A549 (cell line): ENCODE results near the gene SPPL2C. TPM values are rescaled to one million over a fixed set of nuclear protein-coding genes. Genes with fewer than 3 reads are reported as not detected.

Source experiments
- ATAC-seq, 2 experiments: fragments of 200-7000 bp in 1 of 2; fragments of >200 bp in 1 of 2; cut with Nextera tagmentation in 1 of 2; cut with Tn5 transposase in 1 of 2; 3 replicates each; pipeline versions ENCODE4 v1.8.0 to v1.9.1; 2018 to 2020; ENCODE audit warnings: mild to moderate bottlenecking in 1 of 2, moderate library complexity in 1 of 2
- CTCF ChIA-PET: fragments of 300-600 bp; sonication (Branson Sonifier 250); formaldehyde crosslinking; extraction: SDS; loops from one replicate; lab custom pipeline; 2021; ENCODE audit warnings: antibody characterized with exemption, inconsistent platforms; lab: Yijun Ruan, JAX
- POLR2A ChIA-PET: fragments of 350-600 bp; formaldehyde crosslinking; extraction: SDS; loops from one replicate; lab custom pipeline; 2021; ENCODE audit warnings: antibody characterized with exemption, inconsistent platforms; lab: Yijun Ruan, JAX
- DNase-seq, 2 experiments: peaks; one replicate each; pipeline versions ENCODE4 v3.0.0 to v3.0.0-alpha.2; 2011 to 2016; ENCODE audit warnings: low read depth in 1 of 2, low spot score in 1 of 2
- FAIRE-seq: peaks from 2 replicates; lab custom pipeline; 2011; peaks lifted over from hg19 to GRCh38; lab: Jason Lieb, UNC
- H3K27ac ChIP-seq, 2 experiments: fragments of >200 bp; sonication (Bioruptor Twin); formaldehyde crosslinking; 3 replicates each; pipeline ENCODE4 v1.5.1; 2016 to 2017
- H3K4me1 ChIP-seq: fragments of >200 bp; sonication (Bioruptor Twin); formaldehyde crosslinking; 3 replicates; pipeline ENCODE4 v1.6.1; 2016
- H3K4me2 ChIP-seq: fragments of >200 bp; sonication (Bioruptor Twin); formaldehyde crosslinking; 3 replicates; pipeline ENCODE4 v1.6.1; 2016
- H3K4me3 ChIP-seq: fragments of >200 bp; sonication (Bioruptor Twin); formaldehyde crosslinking; 3 replicates; pipeline ENCODE4 v1.5.1; 2016
- H3K9me3 ChIP-seq: fragments of >200 bp; sonication (Bioruptor Twin); formaldehyde crosslinking; 3 replicates; pipeline ENCODE4 v1.6.1; 2016
- ATOH8 ChIP-seq: fragments of 250-450 bp; sonication (Bioruptor Pico); IDR thresholded peaks from 2 replicates; pipeline ENCODE4 v1.5.0; 2020; ENCODE audit warnings: low read depth, mild to moderate bottlenecking, moderate library complexity
- BCL3 ChIP-seq: fragments of >200 bp; sonication (Bioruptor Twin); formaldehyde crosslinking; IDR thresholded peaks from 3 replicates; pipeline ENCODE4 v1.6.1; 2016
- E2F6 ChIP-seq: IDR thresholded peaks from 2 replicates; pipeline ENCODE4 v1.6.1; 2012; ENCODE audit warnings: low read depth, borderline replicate concordance
- ELK1 ChIP-seq: fragments of 150-350 bp; IDR thresholded peaks from 2 replicates; pipeline ENCODE4 v1.6.1; 2014; ENCODE audit warnings: low read depth, mild to moderate bottlenecking, low read length
- EP300 ChIP-seq, 2 experiments: fragments of >200 bp; sonication (Bioruptor Twin); formaldehyde crosslinking; IDR thresholded peaks; 2 replicates in 1 of 2; 3 replicates in 1 of 2; pipeline ENCODE4 v1.6.1; 2016 to 2017
- HOXA7 ChIP-seq: fragments of 250-450 bp; sonication (Bioruptor Pico); IDR thresholded peaks from 2 replicates; pipeline ENCODE4 v1.5.0; 2020; ENCODE audit warnings: mild to moderate bottlenecking, moderate library complexity
- HOXB5 ChIP-seq: fragments of 250-450 bp; sonication (Bioruptor Pico); IDR thresholded peaks from 2 replicates; pipeline ENCODE4 v1.5.0; 2020; ENCODE audit warnings: mild to moderate bottlenecking, moderate library complexity
- MAX ChIP-seq: IDR thresholded peaks from 2 replicates; pipeline ENCODE4 v1.6.1; 2012
- MYC ChIP-seq: IDR thresholded peaks from 2 replicates; pipeline ENCODE4 v1.6.1; 2012; ENCODE audit warnings: mild to moderate bottlenecking, inconsistent platforms, low read length, improper control_type of control experiment, borderline replicate concordance
- NR3C1 ChIP-seq: fragments of >200 bp; sonication (Bioruptor Twin); formaldehyde crosslinking; IDR thresholded peaks from 3 replicates; pipeline ENCODE4 v1.6.1; 2017
- PBX3 ChIP-seq: IDR thresholded peaks from 2 replicates; pipeline ENCODE4 v1.6.1; 2012
- RARB ChIP-seq: fragments of 250-450 bp; sonication (Bioruptor Pico); IDR thresholded peaks from 2 replicates; pipeline ENCODE4 v1.8.0; 2021; ENCODE audit warnings: mild to moderate bottlenecking, moderate library complexity
- REST ChIP-seq: fragments of 200-600 bp; sonication (generic); IDR thresholded peaks from 2 replicates; pipeline ENCODE4 v1.6.1; 2016; ENCODE audit warnings: antibody characterized with exemption, mild to moderate bottlenecking, moderate library complexity
- RNF2 ChIP-seq: fragments of 200-600 bp; sonication (generic); IDR thresholded peaks from 2 replicates; pipeline ENCODE4 v1.6.1; 2016; ENCODE audit warnings: low read depth, mild to moderate bottlenecking, antibody characterized with exemption, moderate library complexity, borderline replicate concordance
- SREBF2 ChIP-seq: fragments of 450-650 bp; IDR thresholded peaks from 2 replicates; pipeline ENCODE4 v1.6.1; 2014; ENCODE audit warnings: mild to moderate bottlenecking, moderate library complexity
- TP53 ChIP-seq: fragments of 250-450 bp; sonication (Bioruptor Pico); IDR thresholded peaks from 2 replicates; pipeline ENCODE4 v1.5.0; 2021; ENCODE audit warnings: mild to moderate bottlenecking, moderate library complexity
- ZNF302 ChIP-seq: fragments of 250-450 bp; sonication (Bioruptor Pico); IDR thresholded peaks from 2 replicates; pipeline ENCODE4 v1.9.0; 2021; ENCODE audit warnings: inconsistent platforms, mild to moderate bottlenecking, moderate library complexity
- ZSCAN20 ChIP-seq: fragments of 250-450 bp; sonication (Bioruptor Pico); IDR thresholded peaks from 2 replicates; pipeline ENCODE4 v1.8.0; 2022; ENCODE audit warnings: mild to moderate bottlenecking, moderate library complexity
- WGBS: methylation state at CpG from one replicate; pipeline ENCODE4 v1.1.6; 2017; ENCODE audit errors: missing lambda C conversion rate; 5-methylcytosine and 5-hydroxymethylcytosine counted together
- polyA plus RNA-seq, 4 experiments: library from polyadenylated mRNA; depleted of rRNA in 3 of 4; stranded (reverse); fragments of >200 nt; fragmentation: RNase III in 1 of 4; extraction: RNeasy Plus Mini Kit Qiagen cat#74134 plus additional on column Dnase treatment in 1 of 4; gene quantifications; 2 replicates in 3 of 4; 3 replicates in 1 of 4; pipeline ENCODE4 v1.2.3, GENCODE V29; 2011 to 2017

The SPPL2C gene
- polyA plus RNA-seq, 2 of the 4 experiments (the other 2 are of a cell fraction) = not detected

GRCh38 chr17:45814622-45815606, 29.8 kb upstream of the SPPL2C start:
- DNase-seq = no peak
- no peaks in the 10 kb centered on the region for H3K4me1 ChIP-seq
- no peak overlapping the region for H3K4me2 ChIP-seq
- H3K9me3 ChIP-seq = peaks cover 8% of the 10 kb centered on the region; the same call in 2 of the 3 replicates
- no peak for FAIRE-seq
- H3K27ac ChIP-seq = no peak overlapping the region
- WGBS = 65% methylated on average over 17 of the region's 17 CpGs
- CTCF ChIA-PET = interaction anchor here (0.9 to 6.6 kb wide), 9 partner anchors 13 to 597 kb away, joined by 3 to 63 read pairs (median 6); partner anchors contain the start of gene CRHR1
- POLR2A ChIA-PET = no interaction called here
- no peak for ATAC-seq
- TF ChIP-seq ELK1 (no peak), EP300 (IDR thresholded peaks at IDR 0.05) (no peak), RNF2 (no peak), RARB (no peak)
- H3K4me3 ChIP-seq = no peak overlapping the region

- ChIA-PET CTCF (interaction anchor here (0.9 to 6.6 kb wide), 8 partner anchors 15 to 598 kb away, joined by 3 to 63 read pairs (median 6); no protein-coding TSS in a partner anchor), POLR2A (no interaction called here)
- TF ChIP-seq HOXB5 (CRISPR knock-in tag) (no peak), MAX (no peak)
- no peak for FAIRE-seq
- H3K27ac ChIP-seq = no peak overlapping the region
- no peaks in the 10 kb centered on the region for H3K4me1 ChIP-seq
- no peak overlapping the region for H3K4me3 ChIP-seq
- WGBS = 84% methylated on average over 6 of the region's 6 CpGs
- H3K9me3 ChIP-seq = peaks cover 8% of the 10 kb centered on the region; the same call in 2 of the 3 replicates
- no peak for DNase-seq
- no peak for ATAC-seq
- no peak overlapping the region for H3K4me2 ChIP-seq
Observed at GRCh38 chr17:45815752-45816151, 28.9 kb upstream of the SPPL2C start.

GRCh38 chr17:45818041-45818440, 26.6 kb upstream of the SPPL2C start:
- no peak for ATAC-seq
- Histone ChIP-seq H3K9me3 (no peaks in the 10 kb centered on the region), H3K4me3 (no peak overlapping the region), H3K4me1 (no peaks in the 10 kb centered on the region), H3K27ac (no peak overlapping the region), H3K4me2 (no peak overlapping the region)
- WGBS = 52% methylated on average over 6 of the region's 6 CpGs
- POLR2A ChIA-PET = no interaction called here
- CTCF ChIA-PET = interaction anchor here (1.4 to 6.6 kb wide), 4 partner anchors 13 to 178 kb away, joined by 3 to 63 read pairs (median 12); no protein-coding TSS in a partner anchor
- TF ChIP-seq NR3C1 (no peak), ATOH8 (no peak), ZSCAN20 (CRISPR knock-in tag) (no peak), ZNF302 (CRISPR knock-in tag) (no peak), BCL3 (no peak), MYC (no peak)
- no peak for DNase-seq
- FAIRE-seq = no peak

- POLR2A ChIA-PET = no interaction called here
- Histone ChIP-seq H3K4me3 (no peak overlapping the region), H3K4me2 (no peak overlapping the region), H3K27ac (no peak overlapping the region), H3K9me3 (no peaks in the 10 kb centered on the region), H3K4me1 (no peaks in the 10 kb centered on the region)
- DNase-seq = no peak
- ATAC-seq = no peak
- WGBS = 57% methylated on average over 4 of the region's 4 CpGs
- FAIRE-seq = no peak
- CTCF ChIA-PET = interaction anchor here (0.7 to 6.6 kb wide), 8 partner anchors 8 to 179 kb away, joined by 3 to 63 read pairs (median 10); partner anchors contain the start of gene CRHR1
- TF ChIP-seq REST (no peak), PBX3 (no peak), TP53 (no peak), EP300 (IDR thresholded peaks at IDR 0.05) (no peak), SREBF2 (no peak), E2F6 (no peak), HOXA7 (CRISPR knock-in tag) (no peak)
Observed at GRCh38 chr17:45818699-45819098, 26.0 kb upstream of the SPPL2C start.
